GM15510 (cell line): ENCODE data around the gene NFX1.
"Not testable (repeated sequence)": the region's sequence is repeated elsewhere in the genome, so short reads cannot be mapped to it uniquely, and the experiment has no call there.

ENCODE experiments used
- POLR2A ChIP-seq: IDR thresholded peaks from 3 replicates; pipeline ENCODE4 v1.6.1; 2011; ENCODE audit warnings: borderline replicate concordance; ENCODE audit not compliant: insufficient read length; ENCODE audit errors: extremely low read depth

The NFX1 gene

GRCh38 chr9:33381231-33381791, 91.0 kb downstream of the NFX1 start:
- TF ChIP-seq POLR2A: no peak

- no peak for TF ChIP-seq POLR2A
Measured at GRCh38 chr9:33388110-33388994, 98.0 kb downstream of the NFX1 start.

- no peak for TF ChIP-seq POLR2A
Measured at GRCh38 chr9:33393581-33393980, 103.3 kb downstream of the NFX1 start.

GRCh38 chr9:33402371-33402770, 112.1 kb downstream of the NFX1 start, which contains the start of gene AQP7:
Gene AQP7, minus strand, starts transcription at chr9:33402568. Its CDS starts 1,306 bp downstream, at chr9:33401262.
- not testable (repeated sequence) for TF ChIP-seq POLR2A

- no peak for TF ChIP-seq POLR2A
Measured at GRCh38 chr9:33403941-33404787, 113.8 kb downstream of the NFX1 start.

GRCh38 chr9:33404788-33405362, 114.6 kb downstream of the NFX1 start:
- no peak for TF ChIP-seq POLR2A

GRCh38 chr9:33407061-33407460, 116.7 kb downstream of the NFX1 start:
- no peak for TF ChIP-seq POLR2A

GRCh38 chr9:33408087-33408486, 117.8 kb downstream of the NFX1 start:
- TF ChIP-seq POLR2A: no peak

GRCh38 chr9:33414268-33414667, 124.0 kb downstream of the NFX1 start:
- TF ChIP-seq POLR2A: no peak

- TF ChIP-seq POLR2A: no peak
Measured at GRCh38 chr9:33414889-33415500, 124.7 kb downstream of the NFX1 start.

- TF ChIP-seq POLR2A: no peak
Measured at GRCh38 chr9:33415501-33416038, 125.3 kb downstream of the NFX1 start.

GRCh38 chr9:33416996-33417395, 126.7 kb downstream of the NFX1 start:
- no peak for TF ChIP-seq POLR2A

- TF ChIP-seq POLR2A: no peak
Measured at GRCh38 chr9:33418090-33418489, 127.8 kb downstream of the NFX1 start.

- TF ChIP-seq POLR2A: no peak
Measured at GRCh38 chr9:33419708-33420303, 129.5 kb downstream of the NFX1 start.
